ENCODE data around the gene DNAJC16.
"Not testable (repeated sequence)": the region's sequence is repeated elsewhere in the genome, so short reads cannot be mapped to it uniquely, and the experiment has no call there.

The DNAJC16 gene

GRCh38 chr1:15492596-15492995, 34.1 kb upstream of the DNAJC16 start:
- H3K27ac Mint-ChIP-seq, result no peak overlapping the region

DNA sequence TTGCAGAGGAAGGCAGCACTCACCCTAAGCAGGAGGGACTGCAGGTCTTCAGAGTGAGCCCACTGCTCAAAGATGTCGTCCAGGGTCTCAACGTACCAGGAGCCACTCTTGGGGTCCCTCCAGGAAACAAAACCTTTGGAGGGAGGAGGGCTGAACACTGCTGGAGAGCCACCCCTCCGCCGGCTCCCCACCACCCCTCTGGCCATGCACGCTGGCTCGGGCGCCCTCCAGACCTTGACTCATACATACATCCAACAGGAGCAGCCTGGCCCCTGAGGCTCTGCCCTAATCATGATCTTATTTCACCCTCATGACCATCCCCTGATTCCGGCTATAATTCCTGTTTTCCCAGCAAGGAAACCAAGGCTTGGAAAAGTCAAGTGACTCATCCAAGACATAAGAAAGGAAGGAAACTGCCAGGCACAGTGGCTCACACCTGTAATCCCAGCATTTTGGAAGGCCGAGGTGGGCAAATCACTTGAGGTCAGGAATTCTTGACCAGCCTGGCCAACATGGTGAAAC, 32.7 kb upstream of the DNAJC16 start:
- Mint-ChIP-seq H3K27me3 (no peaks in the 10 kb centered on the region), H3K4me3 (no peak overlapping the region), H3K36me3 (peaks cover 24% of the 10 kb centered on the region), H3K27ac (no peak overlapping the region), H3K4me1 (peaks cover 9% of the 10 kb centered on the region), H3K9me3 (no peaks in the 10 kb centered on the region)
- CTCF ChIA-PET, result no interaction called here
- DNase-seq, result no peak

More at GRCh38 chr1:15492596-15492995, 34.1 kb upstream of the DNAJC16 start:
- DNase-seq, result no peak
- Mint-ChIP-seq H3K9me3 (no peaks in the 10 kb centered on the region), H3K4me3 (no peak overlapping the region), H3K36me3 (peaks cover 21% of the 10 kb centered on the region), H3K27me3 (no peaks in the 10 kb centered on the region), H3K4me1 (peaks cover 9% of the 10 kb centered on the region)
- CTCF ChIA-PET, result no interaction called here

- no peaks in the 10 kb centered on the region for H3K9me3 Mint-ChIP-seq
- H3K27me3 Mint-ChIP-seq, result no peaks in the 10 kb centered on the region
- DNase-seq, result no peak
- no peak overlapping the region for H3K27ac Mint-ChIP-seq
- CTCF ChIA-PET, result interaction anchor here (0.7 to 1.8 kb wide), 2 partner anchors 13 to 109 kb away, joined by 3 to 5 read pairs; no protein-coding TSS in a partner anchor
- no peak overlapping the region for H3K4me3 Mint-ChIP-seq
- peaks cover 17% of the 10 kb centered on the region for H3K36me3 Mint-ChIP-seq
- H3K4me1 Mint-ChIP-seq, result no peaks in the 10 kb centered on the region
These were observed 26.2 kb upstream of the DNAJC16 start for GRCh38 chr1:15500184-15501178.

- DNase-seq, result peak; percentile 72
- CTCF ChIA-PET, result interaction anchor here (0.9 to 1.4 kb wide), 4 partner anchors 11 to 178 kb away, joined by 3 read pairs; no protein-coding TSS in a partner anchor
These were observed 25.2 kb upstream of the DNAJC16 start for GRCh38 chr1:15501208-15502032.

DNA sequence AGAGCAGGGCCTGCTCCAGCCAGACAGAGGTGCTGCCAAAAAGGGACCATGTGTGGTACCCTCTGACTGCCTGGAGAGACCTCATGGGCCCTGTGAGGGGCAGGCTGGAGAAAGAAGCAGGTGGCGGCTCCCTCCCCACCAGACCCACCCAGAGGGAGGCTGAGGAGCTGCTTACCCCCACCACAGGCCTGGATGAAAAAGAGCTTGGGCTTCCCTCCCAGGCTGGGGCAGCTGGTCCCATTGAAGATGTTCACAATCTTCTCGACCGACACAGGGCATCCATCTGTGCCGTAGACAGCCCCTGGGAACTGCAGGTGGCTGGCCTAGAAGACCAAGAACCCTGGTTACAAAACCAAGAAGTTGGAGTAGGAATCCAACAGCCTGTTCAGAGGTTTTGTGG, 22.2 kb upstream of the DNAJC16 start:
- no peak overlapping the region for H3K4me3 Mint-ChIP-seq
- DNase-seq, result no peak
- H3K27ac Mint-ChIP-seq, result no peak overlapping the region
- CTCF ChIA-PET, result interaction anchor here (1.1 kb wide), 1 partner anchor 181 kb away, joined by 3 read pairs; no protein-coding TSS in a partner anchor
- H3K27me3 Mint-ChIP-seq, result no peaks in the 10 kb centered on the region
- no peaks in the 10 kb centered on the region for H3K4me1 Mint-ChIP-seq
- H3K36me3 Mint-ChIP-seq, result peaks cover 11% of the 10 kb centered on the region
- no peaks in the 10 kb centered on the region for H3K9me3 Mint-ChIP-seq

More at GRCh38 chr1:15501208-15502032, 25.2 kb upstream of the DNAJC16 start:
- Mint-ChIP-seq H3K9me3 (no peaks in the 10 kb centered on the region), H3K27me3 (no peaks in the 10 kb centered on the region), H3K36me3 (peaks cover 11% of the 10 kb centered on the region), H3K4me3 (no peak overlapping the region), H3K27ac (no peak overlapping the region), H3K4me1 (no peaks in the 10 kb centered on the region)

GRCh38 chr1:15506831-15507230, 19.8 kb upstream of the DNAJC16 start:
- Mint-ChIP-seq H3K4me3 (no peak overlapping the region), H3K9me3 (no peaks in the 10 kb centered on the region), H3K27ac (no peak overlapping the region), H3K27me3 (no peaks in the 10 kb centered on the region), H3K36me3 (peaks cover 24% of the 10 kb centered on the region), H3K4me1 (peaks cover 6% of the 10 kb centered on the region)
- no peak for DNase-seq
- CTCF ChIA-PET, result no interaction called here

DNA sequence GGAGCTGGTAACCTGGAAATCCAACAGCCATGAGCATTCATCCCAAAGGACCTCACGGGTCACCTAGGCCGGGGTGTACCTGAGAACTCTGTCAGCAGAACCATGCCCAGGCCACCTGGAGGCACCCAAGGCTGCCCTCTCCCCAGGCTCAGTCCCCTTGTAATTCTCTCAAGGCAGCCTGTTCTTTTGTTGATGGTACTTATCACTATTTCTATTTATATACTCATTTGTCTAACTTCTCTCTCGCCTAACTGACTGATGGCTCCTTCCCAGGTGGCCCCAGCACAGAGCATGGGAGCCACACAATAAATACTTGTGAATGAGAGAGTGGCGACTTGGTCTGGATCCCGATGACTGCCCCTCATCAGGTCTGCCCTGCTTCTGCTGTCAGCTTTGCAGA, 19.4 kb upstream of the DNAJC16 start:
- H3K27me3 Mint-ChIP-seq, result no peaks in the 10 kb centered on the region
- CTCF ChIA-PET, result no interaction called here
- no peak overlapping the region for H3K27ac Mint-ChIP-seq
- no peak for DNase-seq
- H3K4me1 Mint-ChIP-seq, result peaks cover 6% of the 10 kb centered on the region
- H3K36me3 Mint-ChIP-seq, result peaks cover 28% of the 10 kb centered on the region
- no peak overlapping the region for H3K4me3 Mint-ChIP-seq
- H3K9me3 Mint-ChIP-seq, result no peaks in the 10 kb centered on the region

GRCh38 chr1:15508700-15509487, 17.8 kb upstream of the DNAJC16 start:
- Mint-ChIP-seq H3K27me3 (no peaks in the 10 kb centered on the region), H3K4me3 (no peak overlapping the region), H3K36me3 (peaks cover 33% of the 10 kb centered on the region), H3K27ac (no peak overlapping the region), H3K4me1 (peaks cover 10% of the 10 kb centered on the region), H3K9me3 (no peaks in the 10 kb centered on the region)
- DNase-seq, result no peak
- CTCF ChIA-PET, result no interaction called here

- Mint-ChIP-seq H3K27me3 (no peaks in the 10 kb centered on the region), H3K36me3 (peaks cover 38% of the 10 kb centered on the region), H3K9me3 (no peaks in the 10 kb centered on the region), H3K27ac (no peak overlapping the region), H3K4me1 (peaks cover 17% of the 10 kb centered on the region), H3K4me3 (no peak overlapping the region)
- CTCF ChIA-PET, result no interaction called here
- no peak for DNase-seq
These were observed 17.1 kb upstream of the DNAJC16 start for GRCh38 chr1:15509586-15509985.

DNA sequence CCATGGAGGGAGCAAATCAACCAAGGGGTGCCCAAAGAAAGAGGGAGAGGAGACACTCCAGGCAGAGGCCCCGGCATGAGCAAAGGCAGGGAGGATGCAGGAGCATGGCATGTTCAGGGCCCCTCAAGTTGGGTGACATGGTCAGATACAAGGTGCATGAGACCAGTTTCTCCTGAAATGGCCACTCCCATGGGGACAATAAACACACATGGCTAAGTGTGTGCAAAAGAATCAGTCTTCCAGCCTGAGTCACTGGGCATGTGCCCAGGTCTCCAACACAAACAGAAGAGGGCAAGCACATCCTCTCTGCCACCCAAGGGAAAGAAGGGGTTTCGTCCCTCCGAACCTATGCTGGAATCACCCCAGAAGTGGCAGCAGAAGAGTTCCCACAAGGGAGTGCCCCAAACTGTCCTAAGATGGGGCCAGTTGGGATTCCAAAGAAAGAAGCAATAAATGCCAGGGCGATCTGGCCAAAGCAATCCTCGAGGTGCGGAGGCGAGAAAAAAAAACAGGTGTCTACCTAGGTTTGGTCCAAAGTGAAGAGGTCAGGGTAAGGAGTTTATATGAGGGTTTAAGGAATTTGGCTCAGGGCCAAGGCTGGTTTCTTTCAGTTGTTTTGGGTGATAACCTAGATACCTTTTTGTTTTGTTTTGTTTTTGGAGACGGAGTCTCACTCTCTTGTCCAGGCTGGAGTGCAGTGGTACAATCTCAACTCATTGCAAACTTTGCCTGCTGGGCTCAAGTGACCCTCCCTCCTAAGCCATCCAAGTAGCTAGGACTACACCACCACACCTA, 15.8 kb upstream of the DNAJC16 start:
- CTCF ChIA-PET, result no interaction called here
- peaks cover 28% of the 10 kb centered on the region for H3K4me1 Mint-ChIP-seq
- H3K27me3 Mint-ChIP-seq, result no peaks in the 10 kb centered on the region
- H3K9me3 Mint-ChIP-seq, result no peaks in the 10 kb centered on the region
- H3K27ac Mint-ChIP-seq, result no peak overlapping the region
- no peak for DNase-seq
- H3K4me3 Mint-ChIP-seq, result no peak overlapping the region
- peaks cover 46% of the 10 kb centered on the region for H3K36me3 Mint-ChIP-seq

DNA sequence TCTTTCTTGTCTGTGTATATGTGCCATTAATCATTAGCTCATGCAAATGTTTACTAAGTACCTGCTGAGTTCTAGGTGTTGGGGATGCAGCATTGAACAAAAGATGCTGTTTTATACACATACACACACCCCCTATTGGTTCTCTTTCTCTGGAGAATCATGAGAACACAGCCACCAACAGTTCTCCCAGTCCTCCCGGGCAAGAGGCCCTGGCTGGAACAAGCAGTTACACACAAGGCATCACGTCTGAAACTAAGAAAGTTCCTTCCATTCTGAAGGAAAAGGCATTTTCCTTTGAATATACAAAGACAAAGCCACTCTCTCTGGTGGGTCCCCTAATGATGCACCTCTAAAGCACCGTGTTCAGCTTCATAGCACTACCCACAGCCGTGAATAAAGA, 13.5 kb upstream of the DNAJC16 start:
- Mint-ChIP-seq H3K9me3 (no peaks in the 10 kb centered on the region), H3K36me3 (peaks cover 64% of the 10 kb centered on the region), H3K27ac (peak overlapping the region; percentile 35), H3K27me3 (no peaks in the 10 kb centered on the region), H3K4me3 (no peak overlapping the region), H3K4me1 (peaks cover 45% of the 10 kb centered on the region)
- no peak for DNase-seq
- CTCF ChIA-PET, result interaction anchor here (1.5 kb wide), 1 partner anchor 13 kb away, joined by 5 read pairs; no protein-coding TSS in a partner anchor

DNA sequence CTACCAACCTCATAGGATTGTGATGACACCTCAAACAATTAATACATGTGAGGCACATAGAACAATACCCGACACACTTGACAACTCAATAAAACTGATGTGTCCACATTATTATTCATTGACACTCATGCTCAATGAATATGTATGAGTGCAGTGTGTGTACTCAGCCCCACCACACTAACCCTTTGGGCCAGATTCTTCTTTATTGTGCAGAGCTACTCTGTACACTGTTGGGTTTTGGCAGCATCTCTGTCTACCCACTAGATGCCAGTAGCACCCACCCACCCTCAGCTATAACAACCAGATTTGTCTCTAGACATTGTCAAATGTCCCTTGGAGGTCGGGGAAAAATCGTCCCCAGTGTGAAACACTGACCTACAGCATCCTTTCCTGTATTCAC, 12.7 kb upstream of the DNAJC16 start:
- Mint-ChIP-seq H3K36me3 (peaks cover 66% of the 10 kb centered on the region), H3K4me1 (peaks cover 49% of the 10 kb centered on the region), H3K9me3 (no peaks in the 10 kb centered on the region), H3K27ac (peak overlapping the region; percentile 72), H3K27me3 (no peaks in the 10 kb centered on the region), H3K4me3 (no peak overlapping the region)
- no peak for DNase-seq
- CTCF ChIA-PET, result interaction anchor here (0.7 to 1.5 kb wide), 2 partner anchors 14 to 102 kb away, joined by 3 to 5 read pairs; no protein-coding TSS in a partner anchor

DNA sequence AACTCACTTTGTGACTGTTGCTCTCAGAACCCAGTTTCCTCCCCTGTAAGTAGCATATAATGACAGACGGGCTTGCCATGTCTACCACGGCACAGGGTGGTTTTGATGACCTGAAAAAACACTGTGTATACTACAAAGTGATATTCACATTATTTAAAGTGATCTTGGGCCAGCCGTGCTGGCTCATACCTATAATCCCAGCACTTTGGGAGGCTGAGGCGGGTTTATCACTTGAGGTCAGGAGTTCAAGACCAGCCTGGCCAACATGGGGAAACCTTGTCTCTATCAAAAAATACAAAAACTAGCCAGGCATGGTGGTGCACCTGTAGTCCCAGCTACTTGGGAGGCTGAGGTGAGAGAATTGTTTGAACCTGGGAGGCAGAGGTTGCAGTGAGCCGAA, 12.1 kb upstream of the DNAJC16 start:
- H3K4me1 Mint-ChIP-seq, result peaks cover 52% of the 10 kb centered on the region
- DNase-seq, H3K27me3 Mint-ChIP-seq, H3K4me3 Mint-ChIP-seq, H3K9me3 Mint-ChIP-seq: not testable (repeated sequence)
- peaks cover 64% of the 10 kb centered on the region for H3K36me3 Mint-ChIP-seq
- H3K27ac Mint-ChIP-seq, result peak overlapping the region; percentile 72
- CTCF ChIA-PET, result interaction anchor here (0.7 to 1.5 kb wide), 4 partner anchors 9 to 101 kb away, joined by 3 to 5 read pairs (median 4); partner anchors contain the start of genes CASP9 and DNAJC16

Data from activated naive CD4-positive, alpha-beta T cell treated with anti-CD3 and anti-CD28 coated beads, Interleukin-2, amount 10 ng/mL, durations not matched to agents 7 days and 5 days (primary cell).